ENCODE measurements around the gene NUCB1.
A peak's percentile ranks its signal among the peaks of the same experiment; 100 is the strongest.

NUCB1 gene

GRCh38 chr19:48943081-48943480, 43.0 kb downstream of the NUCB1 start:
- Histone ChIP-seq H3K4me1 (ENCODE audit: insufficient read depth, low read length) (peaks cover 4% of the 10 kb centered on the region), H3K4me3 (ENCODE audit: low read length) (no peak overlapping the region), H2AFZ (ENCODE audit: low read depth, low read length) (no peak overlapping the region), H3K27me3 (ENCODE audit: insufficient read depth, low read length) (no peaks in the 10 kb centered on the region), H3K9me3 (ENCODE audit: low read length) (peaks cover 5% of the 10 kb centered on the region), H3K36me3 (ENCODE audit: insufficient read depth, low read length) (no peaks in the 10 kb centered on the region)

- no peaks in the 10 kb centered on the region for H3K36me3 ChIP-seq (ENCODE audit: insufficient read depth, low read length)
- no peaks in the 10 kb centered on the region for H3K27me3 ChIP-seq (ENCODE audit: insufficient read depth, low read length)
- no peak overlapping the region for H2AFZ ChIP-seq (ENCODE audit: low read depth, low read length)
- no peak overlapping the region for H3K4me3 ChIP-seq (ENCODE audit: low read length)
- peaks cover 4% of the 10 kb centered on the region for H3K4me1 ChIP-seq (ENCODE audit: insufficient read depth, low read length)
- H3K9me3 ChIP-seq (ENCODE audit: low read length) = peaks cover 7% of the 10 kb centered on the region
Measured at GRCh38 chr19:48945415-48945814, 45.3 kb downstream of the NUCB1 start.

- Histone ChIP-seq H2AFZ (ENCODE audit: low read depth, low read length) (no peak overlapping the region), H3K9me3 (ENCODE audit: low read length) (peaks cover 7% of the 10 kb centered on the region), H3K36me3 (ENCODE audit: insufficient read depth, low read length) (no peaks in the 10 kb centered on the region), H3K27me3 (ENCODE audit: insufficient read depth, low read length) (no peaks in the 10 kb centered on the region), H3K4me3 (ENCODE audit: low read length) (no peak overlapping the region), H3K4me1 (ENCODE audit: insufficient read depth, low read length) (peaks cover 4% of the 10 kb centered on the region)
Measured at GRCh38 chr19:48945817-48946216, 45.7 kb downstream of the NUCB1 start.

DNA sequence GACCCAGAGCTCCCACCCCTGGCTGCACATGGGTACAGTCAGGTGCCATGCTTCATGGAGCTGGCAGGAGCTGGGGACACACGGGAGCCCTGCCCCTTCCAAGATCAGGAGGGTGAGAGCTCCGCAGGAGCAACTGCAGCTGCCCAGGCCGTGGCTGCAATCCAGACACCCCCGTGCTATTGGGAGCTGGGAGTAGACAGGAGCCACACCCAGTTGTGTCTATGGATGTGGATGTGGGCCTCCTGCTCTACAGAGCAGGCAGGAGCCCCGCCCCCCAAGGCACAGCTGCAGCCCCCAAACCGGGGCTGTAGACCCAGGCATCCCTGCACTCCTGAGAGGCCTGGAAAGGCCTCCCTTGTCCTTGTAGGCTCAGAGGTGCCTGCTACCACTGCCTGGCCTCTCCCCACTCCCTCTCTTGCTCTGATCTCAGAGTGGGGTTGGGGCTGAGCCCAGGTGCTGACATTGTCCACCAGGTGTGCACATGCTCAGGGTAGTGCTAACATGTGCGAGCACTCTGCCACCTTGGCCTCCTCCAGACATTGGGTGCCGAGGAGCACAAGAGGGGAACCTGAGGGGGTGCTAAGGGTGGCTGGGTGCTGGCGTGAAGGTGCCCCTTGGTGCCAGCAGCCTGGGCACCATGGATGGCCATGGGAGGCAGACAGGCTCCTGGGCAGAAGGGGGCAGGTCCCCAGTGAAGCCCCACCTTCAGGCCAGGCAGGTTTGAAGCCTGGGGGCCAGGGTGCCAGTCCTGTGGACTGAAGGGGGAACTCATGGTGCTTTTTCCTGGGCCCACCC, 46.5 kb downstream of the NUCB1 start:
- H2AFZ ChIP-seq (ENCODE audit: low read depth, low read length) = no peak overlapping the region
- peaks cover 4% of the 10 kb centered on the region for H3K4me1 ChIP-seq (ENCODE audit: insufficient read depth, low read length)
- no peaks in the 10 kb centered on the region for H3K27me3 ChIP-seq (ENCODE audit: insufficient read depth, low read length)
- H3K36me3 ChIP-seq (ENCODE audit: insufficient read depth, low read length) = no peaks in the 10 kb centered on the region
- no peak overlapping the region for H3K4me3 ChIP-seq (ENCODE audit: low read length)
- peaks cover 7% of the 10 kb centered on the region for H3K9me3 ChIP-seq (ENCODE audit: low read length)

DNA sequence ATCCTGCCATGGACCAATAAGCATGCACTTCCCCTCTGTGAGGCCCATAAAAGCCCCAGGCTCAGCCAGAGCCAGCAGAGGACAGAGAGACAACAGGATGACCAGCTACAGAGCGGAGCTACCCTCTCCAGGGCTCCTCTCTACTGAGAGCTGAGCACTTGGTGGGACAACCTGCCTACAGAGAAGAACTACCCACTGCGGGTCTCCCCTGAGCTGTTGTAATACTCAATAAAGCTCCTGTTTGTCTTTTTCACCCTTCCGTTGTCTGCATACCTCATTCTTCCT, 47.1 kb downstream of the NUCB1 start:
- peaks cover 7% of the 10 kb centered on the region for H3K9me3 ChIP-seq (ENCODE audit: low read length)
- H3K4me1 ChIP-seq (ENCODE audit: insufficient read depth, low read length) = peaks cover 4% of the 10 kb centered on the region
- no peaks in the 10 kb centered on the region for H3K36me3 ChIP-seq (ENCODE audit: insufficient read depth, low read length)
- H3K27me3 ChIP-seq (ENCODE audit: insufficient read depth, low read length) = no peaks in the 10 kb centered on the region
- H2AFZ ChIP-seq (ENCODE audit: low read depth, low read length) = no peak overlapping the region
- H3K4me3 ChIP-seq (ENCODE audit: low read length) = no peak overlapping the region

- H3K9me3 ChIP-seq (ENCODE audit: low read length) = peaks cover 7% of the 10 kb centered on the region
- H3K27me3 ChIP-seq (ENCODE audit: insufficient read depth, low read length) = no peaks in the 10 kb centered on the region
- H3K4me1 ChIP-seq (ENCODE audit: insufficient read depth, low read length) = peaks cover 3% of the 10 kb centered on the region
- no peaks in the 10 kb centered on the region for H3K36me3 ChIP-seq (ENCODE audit: insufficient read depth, low read length)
- no peak overlapping the region for H3K4me3 ChIP-seq (ENCODE audit: low read length)
- H2AFZ ChIP-seq (ENCODE audit: low read depth, low read length) = no peak overlapping the region
Measured at GRCh38 chr19:48950159-48950558, 50.0 kb downstream of the NUCB1 start.

GRCh38 chr19:48950830-48951519, 50.9 kb downstream of the NUCB1 start:
- Histone ChIP-seq H3K36me3 (ENCODE audit: insufficient read depth, low read length) (no peaks in the 10 kb centered on the region), H3K4me1 (ENCODE audit: insufficient read depth, low read length) (peaks cover 11% of the 10 kb centered on the region), H3K4me3 (ENCODE audit: low read length) (no peak overlapping the region), H2AFZ (ENCODE audit: low read depth, low read length) (no peak overlapping the region), H3K9me3 (ENCODE audit: low read length) (peaks cover 7% of the 10 kb centered on the region), H3K27me3 (ENCODE audit: insufficient read depth, low read length) (no peaks in the 10 kb centered on the region)

DNA sequence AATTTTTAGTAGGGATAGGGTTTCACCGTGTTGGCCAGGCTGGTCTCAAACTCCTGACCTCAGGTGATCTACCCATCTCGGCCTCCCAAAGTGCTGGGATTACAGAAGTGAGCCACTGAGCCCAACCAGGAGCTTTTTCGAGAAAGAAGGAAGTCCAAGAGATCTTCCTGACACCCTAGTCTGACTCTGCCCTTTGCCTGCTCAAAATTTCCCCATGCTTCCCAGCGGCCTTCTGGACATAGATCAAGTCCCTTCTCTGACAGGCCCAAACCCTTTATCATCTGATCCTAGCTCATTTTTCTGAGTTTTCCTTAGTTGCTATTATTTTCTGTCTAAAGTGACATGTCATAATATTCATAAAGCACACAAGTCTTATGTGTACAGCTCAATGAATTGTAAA, 53.0 kb downstream of the NUCB1 start:
- Histone ChIP-seq H3K4me3 (ENCODE audit: low read length) (no peak overlapping the region), H3K4me1 (ENCODE audit: insufficient read depth, low read length) (peaks cover 15% of the 10 kb centered on the region), H3K36me3 (ENCODE audit: insufficient read depth, low read length) (peaks cover 13% of the 10 kb centered on the region), H3K27me3 (ENCODE audit: insufficient read depth, low read length) (no peaks in the 10 kb centered on the region), H2AFZ (ENCODE audit: low read depth, low read length) (no peak overlapping the region), H3K9me3 (ENCODE audit: low read length) (peaks cover 2% of the 10 kb centered on the region)

- peak overlapping the region; percentile 97 for H3K4me3 ChIP-seq (ENCODE audit: low read length)
- H3K9me3 ChIP-seq (ENCODE audit: low read length) = no peaks in the 10 kb centered on the region
- H3K36me3 ChIP-seq (ENCODE audit: insufficient read depth, low read length) = peaks cover 13% of the 10 kb centered on the region
- no peaks in the 10 kb centered on the region for H3K27me3 ChIP-seq (ENCODE audit: insufficient read depth, low read length)
- peak overlapping the region; percentile 85 for H2AFZ ChIP-seq (ENCODE audit: low read depth, low read length)
- peaks cover 15% of the 10 kb centered on the region for H3K4me1 ChIP-seq (ENCODE audit: insufficient read depth, low read length)
Measured at GRCh38 chr19:48953990-48954594, 54.0 kb downstream of the NUCB1 start.

DNA sequence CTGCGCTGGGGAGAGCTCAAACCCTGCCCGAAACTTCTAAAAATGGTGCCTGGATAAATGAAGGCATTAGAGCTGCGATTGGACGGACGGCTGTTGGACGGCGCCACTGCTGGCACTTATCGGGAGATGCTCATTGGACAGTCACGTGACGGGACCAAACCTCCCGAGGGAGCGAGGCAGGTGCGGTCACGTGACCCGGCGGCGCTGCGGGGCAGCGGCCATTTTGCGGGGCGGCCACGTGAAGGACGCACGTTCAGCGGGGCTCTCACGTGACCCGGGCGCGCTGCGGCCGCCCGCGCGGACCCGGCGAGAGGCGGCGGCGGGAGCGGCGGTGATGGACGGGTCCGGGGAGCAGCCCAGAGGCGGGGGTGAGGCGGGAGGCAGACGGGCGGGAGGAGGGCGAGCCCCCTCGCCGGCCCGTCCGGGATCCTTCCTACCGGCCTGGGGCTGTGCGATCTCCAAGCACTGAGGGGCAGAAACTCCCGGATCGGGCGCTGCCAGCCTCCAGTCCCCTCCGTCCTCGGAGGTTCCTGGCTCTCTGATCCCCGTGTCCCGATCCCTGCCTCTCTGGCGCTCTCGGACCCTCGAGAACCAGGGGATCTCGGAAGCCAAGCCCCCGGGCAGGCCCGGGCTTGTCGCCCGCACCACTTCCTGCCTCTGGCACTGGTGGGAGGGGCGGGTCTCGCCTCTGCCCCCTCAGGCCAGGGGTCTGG, 54.6 kb downstream of the NUCB1 start, which contains the start of gene BAX:
Gene BAX, plus strand, starts transcription at position 281 of the 713 bp plus-strand sequence. Its CDS starts 54 bp downstream, at position 335.
- no peaks in the 10 kb centered on the region for H3K27me3 ChIP-seq (ENCODE audit: insufficient read depth, low read length)
- no peaks in the 10 kb centered on the region for H3K9me3 ChIP-seq (ENCODE audit: low read length)
- peaks cover 13% of the 10 kb centered on the region for H3K36me3 ChIP-seq (ENCODE audit: insufficient read depth, low read length)
- peak within 1 kb of the TSS; percentile 97 for H3K4me3 ChIP-seq (ENCODE audit: low read length)
- peak within 1 kb of the TSS; percentile 85 for H2AFZ ChIP-seq (ENCODE audit: low read depth, low read length)
- H3K4me1 ChIP-seq (ENCODE audit: insufficient read depth, low read length) = peaks cover 15% of the 10 kb centered on the region

- Histone ChIP-seq H3K4me3 (ENCODE audit: low read length) (peak overlapping the region; percentile 97), H2AFZ (ENCODE audit: low read depth, low read length) (no peak overlapping the region), H3K4me1 (ENCODE audit: insufficient read depth, low read length) (peaks cover 15% of the 10 kb centered on the region), H3K36me3 (ENCODE audit: insufficient read depth, low read length) (peaks cover 13% of the 10 kb centered on the region), H3K9me3 (ENCODE audit: low read length) (no peaks in the 10 kb centered on the region), H3K27me3 (ENCODE audit: insufficient read depth, low read length) (no peaks in the 10 kb centered on the region)
Measured at GRCh38 chr19:48955308-48955958, 55.3 kb downstream of the NUCB1 start.

- H3K27me3 ChIP-seq (ENCODE audit: insufficient read depth, low read length) = no peaks in the 10 kb centered on the region
- H3K9me3 ChIP-seq (ENCODE audit: low read length) = no peaks in the 10 kb centered on the region
- no peak overlapping the region for H2AFZ ChIP-seq (ENCODE audit: low read depth, low read length)
- peaks cover 13% of the 10 kb centered on the region for H3K36me3 ChIP-seq (ENCODE audit: insufficient read depth, low read length)
- peaks cover 15% of the 10 kb centered on the region for H3K4me1 ChIP-seq (ENCODE audit: insufficient read depth, low read length)
- no peak overlapping the region for H3K4me3 ChIP-seq (ENCODE audit: low read length)
Measured at GRCh38 chr19:48958006-48958405, 57.9 kb downstream of the NUCB1 start.
